ENCODE measurements around the gene ZNF567.

ZNF567 gene

DNA sequence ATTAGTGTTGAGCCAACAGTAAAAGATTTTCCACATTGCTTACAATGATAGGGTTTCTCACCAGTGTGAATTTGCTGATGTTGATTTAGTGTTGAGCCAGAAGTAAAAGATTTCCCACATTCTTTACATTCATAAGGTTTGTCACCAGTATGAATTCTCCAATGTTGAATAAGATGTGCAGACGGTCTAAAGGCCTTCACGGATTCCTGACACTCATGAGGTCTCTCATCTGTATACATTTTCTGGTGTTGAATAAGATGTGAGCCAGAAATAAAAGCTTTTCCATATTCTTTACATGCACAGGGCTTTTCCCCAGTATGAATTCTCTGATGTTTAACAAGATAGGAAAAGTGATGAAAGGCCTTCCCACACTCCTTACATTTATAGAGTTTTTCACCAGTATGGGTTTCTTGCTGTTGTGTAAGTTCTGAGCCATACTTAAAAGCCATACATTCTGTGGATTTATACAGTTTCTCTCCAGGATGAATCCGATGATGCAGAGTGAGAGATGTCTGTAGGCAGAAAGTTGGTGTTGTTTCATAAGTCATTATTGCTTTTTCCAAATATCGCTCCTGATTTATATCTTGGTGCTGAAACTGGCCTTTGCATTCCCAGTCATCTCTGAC is 62.8 kb downstream of the ZNF567 start:
- DNase-seq (ENCODE audit: extremely low read depth in 1 of 2, low read depth in 1 of 2): no peak

Data from activated CD8-positive, alpha-beta memory T cell treated with anti-CD3 and anti-CD28 coated beads for 1 hour (primary cell).